ENCODE results near the gene FMN1. TPM values are rescaled to one million over a fixed set of nuclear protein-coding genes. Genes with fewer than 3 reads are reported as not detected.
A peak's percentile ranks its signal among the peaks of the same experiment; 100 is the strongest.

Gene FMN1, protein sequence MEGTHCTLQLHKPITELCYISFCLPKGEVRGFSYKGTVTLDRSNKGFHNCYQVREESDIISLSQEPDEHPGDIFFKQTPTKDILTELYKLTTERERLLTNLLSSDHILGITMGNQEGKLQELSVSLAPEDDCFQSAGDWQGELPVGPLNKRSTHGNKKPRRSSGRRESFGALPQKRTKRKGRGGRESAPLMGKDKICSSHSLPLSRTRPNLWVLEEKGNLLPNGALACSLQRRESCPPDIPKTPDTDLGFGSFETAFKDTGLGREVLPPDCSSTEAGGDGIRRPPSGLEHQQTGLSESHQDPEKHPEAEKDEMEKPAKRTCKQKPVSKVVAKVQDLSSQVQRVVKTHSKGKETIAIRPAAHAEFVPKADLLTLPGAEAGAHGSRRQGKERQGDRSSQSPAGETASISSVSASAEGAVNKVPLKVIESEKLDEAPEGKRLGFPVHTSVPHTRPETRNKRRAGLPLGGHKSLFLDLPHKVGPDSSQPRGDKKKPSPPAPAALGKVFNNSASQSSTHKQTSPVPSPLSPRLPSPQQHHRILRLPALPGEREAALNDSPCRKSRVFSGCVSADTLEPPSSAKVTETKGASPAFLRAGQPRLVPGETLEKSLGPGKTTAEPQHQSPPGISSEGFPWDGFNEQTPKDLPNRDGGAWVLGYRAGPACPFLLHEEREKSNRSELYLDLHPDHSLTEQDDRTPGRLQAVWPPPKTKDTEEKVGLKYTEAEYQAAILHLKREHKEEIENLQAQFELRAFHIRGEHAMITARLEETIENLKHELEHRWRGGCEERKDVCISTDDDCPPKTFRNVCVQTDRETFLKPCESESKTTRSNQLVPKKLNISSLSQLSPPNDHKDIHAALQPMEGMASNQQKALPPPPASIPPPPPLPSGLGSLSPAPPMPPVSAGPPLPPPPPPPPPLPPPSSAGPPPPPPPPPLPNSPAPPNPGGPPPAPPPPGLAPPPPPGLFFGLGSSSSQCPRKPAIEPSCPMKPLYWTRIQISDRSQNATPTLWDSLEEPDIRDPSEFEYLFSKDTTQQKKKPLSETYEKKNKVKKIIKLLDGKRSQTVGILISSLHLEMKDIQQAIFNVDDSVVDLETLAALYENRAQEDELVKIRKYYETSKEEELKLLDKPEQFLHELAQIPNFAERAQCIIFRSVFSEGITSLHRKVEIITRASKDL (N-terminal part only)
- 3.3 TPM for total RNA-seq
- long read RNA-seq, result 0 reads

DNA sequence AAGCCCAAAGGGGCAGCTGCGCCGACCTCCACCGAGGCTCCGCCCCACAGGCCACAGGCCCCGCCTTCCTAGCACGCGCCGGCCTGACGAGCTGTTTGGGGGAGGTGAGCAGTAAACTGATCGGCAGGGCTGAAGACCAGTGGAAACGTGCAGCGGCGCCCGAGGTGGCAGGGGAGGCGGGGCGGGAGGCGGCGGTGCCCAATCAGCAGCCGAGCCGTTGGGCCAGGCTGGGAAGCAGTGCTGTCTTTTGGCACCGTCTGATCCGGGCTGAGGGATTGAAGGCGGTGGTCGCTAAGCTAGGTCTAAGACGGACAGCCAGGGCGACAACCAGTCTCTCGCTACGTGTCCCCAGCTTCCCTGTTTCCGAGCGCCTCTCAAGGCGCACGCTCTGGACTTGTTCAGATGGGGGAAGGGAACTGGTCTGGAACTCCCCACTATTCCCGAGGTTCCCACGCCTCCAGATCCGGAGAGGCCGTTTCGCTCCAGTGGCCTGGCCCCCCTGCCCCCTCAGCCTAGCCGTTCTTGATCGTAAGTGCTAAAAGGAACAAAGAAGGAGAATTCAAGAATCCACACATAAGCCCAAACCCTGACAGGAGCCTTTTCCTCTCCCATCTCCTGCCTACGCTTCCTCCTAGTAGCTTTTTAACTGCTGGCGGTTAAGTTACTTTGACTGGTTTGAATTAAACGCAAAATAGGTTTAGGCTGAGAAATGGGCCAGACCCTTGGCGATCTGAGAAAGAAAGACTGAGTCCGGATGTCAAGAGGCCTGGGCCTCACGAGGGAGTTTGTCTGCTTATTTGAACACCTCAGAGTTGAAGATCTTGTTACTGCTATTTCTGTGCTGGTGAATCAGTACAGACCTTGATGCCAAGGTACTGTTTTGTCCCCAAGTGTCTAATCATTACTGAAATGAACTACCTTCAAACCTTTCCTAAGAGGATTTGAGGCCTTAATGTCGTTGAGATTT is at the start of gene FMN1:
Gene FMN1, minus strand, starts transcription at position 11 of the 967 bp plus-strand sequence. CDS start 39,800 bp downstream, outside the sequence.
- peak; percentile 100 for ATAC-seq
- intact Hi-C loops (cut with DNase I), result loop anchor here (10.0 kb wide), 1 partner anchor 170 kb away; no protein-coding TSS in a partner anchor

GRCh38 chr15:33243869-33244268 is 49.4 kb upstream of the FMN1 start:
- DNase-seq (ENCODE audit: missing footprints) (no peak), ATAC-seq (no peak)
- intact Hi-C loops (cut with DNase I), result no loop called here

More for the DNA sequence above, at the start of gene FMN1:
- peak; percentile 95 for DNase-seq (ENCODE audit: missing footprints)

DNA sequence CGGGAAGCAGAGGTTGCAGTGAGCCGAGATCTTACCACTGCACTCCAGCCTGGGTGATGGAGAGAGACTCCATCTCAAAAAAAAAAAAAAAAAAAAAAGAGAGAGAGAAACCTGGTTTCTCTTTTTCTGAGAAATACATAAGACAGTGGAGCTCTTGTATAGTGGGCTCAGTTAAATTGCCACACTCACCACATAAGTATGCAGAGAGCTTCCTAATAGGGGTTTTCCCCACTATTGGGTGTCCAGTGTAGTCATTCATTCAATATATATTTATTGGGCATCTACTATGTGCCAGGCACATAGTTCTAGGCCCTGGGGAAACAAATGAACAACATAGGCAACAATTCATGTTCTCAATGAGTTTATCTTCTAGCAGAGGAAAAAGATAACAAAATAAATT is 48.9 kb upstream of the FMN1 start:
- ATAC-seq (no peak), DNase-seq (ENCODE audit: missing footprints) (no peak)
- intact Hi-C loops (cut with DNase I), result no loop called here

DNA sequence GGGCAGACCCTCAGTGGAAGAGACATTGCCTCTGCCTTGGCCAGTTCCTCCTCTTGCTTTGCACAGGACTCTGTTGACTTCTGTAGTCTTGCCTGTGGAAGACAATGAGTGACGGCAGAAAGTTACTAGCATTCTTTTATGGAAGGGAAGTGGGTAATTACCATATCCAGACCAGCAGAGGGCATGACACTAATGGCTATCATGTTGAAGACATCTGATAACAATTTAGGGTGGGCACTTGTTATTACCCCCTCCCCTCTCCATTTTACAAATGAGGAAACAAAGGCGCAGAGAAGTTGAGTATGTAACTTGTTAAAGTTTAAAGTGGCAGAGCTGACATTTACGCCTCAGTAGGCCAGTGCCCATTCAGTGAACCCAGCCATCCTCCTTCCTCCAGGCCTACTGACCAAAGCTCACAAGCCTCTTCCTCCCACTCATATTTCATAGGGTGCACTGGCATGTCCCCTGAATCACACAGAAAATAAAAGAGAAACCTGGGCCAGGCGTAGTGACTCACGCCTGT is 48.2 kb upstream of the FMN1 start:
- ATAC-seq, result no peak

GRCh38 chr15:33242165-33242564 is 47.7 kb upstream of the FMN1 start:
- ATAC-seq, result no peak
- intact Hi-C loops (cut with DNase I), result no loop called here
- DNase-seq (ENCODE audit: missing footprints), result no peak

More for the DNA sequence above, 48.2 kb upstream of the FMN1 start:
- intact Hi-C loops (cut with DNase I), result no loop called here
- no peak for DNase-seq (ENCODE audit: missing footprints)

DNA sequence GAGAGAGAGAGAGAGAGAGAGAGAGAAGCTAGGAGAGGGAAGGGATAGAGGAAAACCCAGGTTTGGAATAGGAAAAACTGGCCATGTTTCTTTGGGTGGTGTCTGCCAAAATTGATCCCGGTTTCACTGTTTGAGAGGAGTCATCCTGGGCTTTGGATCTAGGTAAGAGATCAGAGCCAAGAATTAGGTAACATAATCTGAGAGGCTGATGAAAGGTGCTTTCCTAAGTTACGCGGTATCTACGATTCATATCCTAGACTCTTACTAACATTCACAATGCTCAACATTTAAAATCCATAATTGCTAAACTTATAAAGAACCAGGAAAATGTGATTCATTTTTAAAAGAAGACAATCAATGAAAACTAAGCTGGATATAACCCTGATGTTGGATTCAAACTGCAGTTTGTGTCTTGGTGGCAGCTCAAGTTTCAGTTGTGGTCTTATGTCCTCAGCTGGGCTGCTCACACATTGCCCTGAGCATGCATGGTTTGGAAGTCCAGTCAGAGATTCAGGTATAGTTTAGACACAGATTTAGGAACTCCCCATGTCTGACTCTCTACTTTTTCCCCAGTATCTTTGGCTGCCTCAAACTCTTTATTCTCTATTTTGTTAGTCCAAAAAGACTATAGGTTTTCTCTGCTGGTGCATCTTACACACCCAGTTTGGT is 42.5 kb upstream of the FMN1 start:
- intact Hi-C loops (cut with DNase I), result no loop called here
- ATAC-seq, result no peak
- DNase-seq (ENCODE audit: missing footprints), result no peak

GRCh38 chr15:33234020-33234461 is 39.5 kb upstream of the FMN1 start:
- intact Hi-C loops (cut with DNase I), result no loop called here
- no peak for DNase-seq (ENCODE audit: missing footprints)
- no peak for ATAC-seq

- intact Hi-C loops (cut with DNase I), result no loop called here
- DNase-seq (ENCODE audit: missing footprints) (no peak), ATAC-seq (peak; percentile 62)
These were observed 32.2 kb upstream of the FMN1 start for GRCh38 chr15:33226559-33227181.

- no peak for ATAC-seq
- intact Hi-C loops (cut with DNase I), result loop anchor here (10.0 kb wide), 1 partner anchor 133 kb away; no protein-coding TSS in a partner anchor
- no peak for DNase-seq (ENCODE audit: missing footprints)
These were observed 23.6 kb upstream of the FMN1 start for GRCh38 chr15:33218071-33218491.

GRCh38 chr15:33215941-33216872 is 21.7 kb upstream of the FMN1 start:
- ATAC-seq (no peak), DNase-seq (ENCODE audit: missing footprints) (no peak)
- intact Hi-C loops (cut with DNase I), result loop anchor here (10.0 kb wide), 1 partner anchor 131 kb away; no protein-coding TSS in a partner anchor

GRCh38 chr15:33211176-33211808 is 16.8 kb upstream of the FMN1 start:
- ATAC-seq (no peak), DNase-seq (ENCODE audit: missing footprints) (no peak)

GRCh38 chr15:33209575-33210481 is 15.3 kb upstream of the FMN1 start:
- intact Hi-C loops (cut with DNase I), result loop anchor here (10.0 kb wide), 1 partner anchor 125 kb away; no protein-coding TSS in a partner anchor
- DNase-seq (ENCODE audit: missing footprints) (no peak), ATAC-seq (no peak)

More at GRCh38 chr15:33211176-33211808, 16.8 kb upstream of the FMN1 start:
- intact Hi-C loops (cut with DNase I), result loop anchor here (10.0 kb wide), 1 partner anchor 126 kb away; no protein-coding TSS in a partner anchor

GRCh38 chr15:33207646-33208045 is 13.1 kb upstream of the FMN1 start:
- no peak for ATAC-seq
- intact Hi-C loops (cut with DNase I), result no loop called here

GRCh38 chr15:33206366-33206765 is 11.9 kb upstream of the FMN1 start:
- intact Hi-C loops (cut with DNase I), result no loop called here
- ATAC-seq, result no peak

More at GRCh38 chr15:33207646-33208045, 13.1 kb upstream of the FMN1 start:
- DNase-seq (ENCODE audit: missing footprints), result no peak

More at GRCh38 chr15:33206366-33206765, 11.9 kb upstream of the FMN1 start:
- DNase-seq (ENCODE audit: missing footprints), result no peak

Measured in Right ventricle myocardium inferior (tissue), 1 donor.